OCI-LY3 (cell line): ENCODE results near the gene DIPK1B.

Experiments used
- H2AFZ ChIP-seq: fragments of 200-600, 300-600 bp; shearing (Covaris generic); 2 replicates; pipeline ENCODE4 v1.6.0; 2014; ENCODE audit warnings: antibody characterized with exemption, low read depth, low read length
- H3K27ac ChIP-seq: fragments of 200-600, 300-600 bp; sonication (generic); 2 replicates; pipeline ENCODE4 v1.5.1; 2014; ENCODE audit warnings: mild to moderate bottlenecking, low read length, moderate library complexity, mixed read lengths
- H3K27me3 ChIP-seq: fragments of 200-600, 300-600 bp; sonication (generic); 2 replicates; pipeline ENCODE4 v1.6.1; 2014; ENCODE audit warnings: low read depth, low read length, mixed read lengths
- H3K36me3 ChIP-seq: fragments of 200-600, 300-600 bp; sonication (generic); replicated peaks from 2 replicates; pipeline ENCODE3; 2014; ENCODE audit warnings: low read depth, low read length, mixed read lengths
- H3K4me1 ChIP-seq: fragments of 300-600, 200-600 bp; sonication (generic); 2 replicates; pipeline ENCODE4 v1.6.1; 2014; ENCODE audit warnings: low read length, mixed read lengths
- H3K4me2 ChIP-seq: fragments of 200-600, 300-600 bp; sonication (generic); 2 replicates; pipeline ENCODE4 v1.6.1; 2014; ENCODE audit warnings: low read length, mixed read lengths
- H3K4me3 ChIP-seq: fragments of 300-600, 200-600 bp; sonication (generic); 2 replicates; pipeline ENCODE4 v1.5.1; 2014; ENCODE audit warnings: antibody characterized with exemption, mild to moderate bottlenecking, low read length, moderate library complexity
- H3K79me2 ChIP-seq: fragments of 300-600, 200-600 bp; shearing (Covaris generic); 2 replicates; pipeline ENCODE4 v1.6.1; 2014; ENCODE audit warnings: mild to moderate bottlenecking, low read length, mixed read lengths
- H3K9ac ChIP-seq: fragments of 300-600, 200-600 bp; shearing (Covaris generic); 2 replicates; pipeline ENCODE4 v1.6.0; 2014; ENCODE audit warnings: mild to moderate bottlenecking, low read length, moderate library complexity
- H3K9me3 ChIP-seq: fragments of 200-600, 300-600 bp; shearing (Covaris generic); 2 replicates; pipeline ENCODE4 v1.6.1; 2014; ENCODE audit warnings: low read length, mixed read lengths; ENCODE audit not compliant: insufficient read depth
- H4K20me1 ChIP-seq: fragments of 200-600, 300-600 bp; sonication (generic); 2 replicates; pipeline ENCODE4 v1.6.1; 2016; ENCODE audit warnings: low read length, mixed read lengths; ENCODE audit not compliant: insufficient read depth
- CTCF ChIP-seq: fragments of 200-600, 300-600 bp; sonication (generic); IDR thresholded peaks from 2 replicates; pipeline ENCODE4 v1.5.1; 2014; ENCODE audit warnings: antibody characterized with exemption, low read length, low read depth
- EZH2phosphoT487 ChIP-seq: fragments of 200-600 bp; shearing (Covaris generic); IDR thresholded peaks from 2 replicates; pipeline ENCODE4 v1.6.1; 2018; ENCODE audit warnings: antibody characterized with exemption, mixed run types, low read depth

The DIPK1B gene

GRCh38 chr9:136686534-136686793 lies 25.9 kb upstream of the DIPK1B start:
- Histone ChIP-seq H3K79me2 (peaks cover 12% of the 10 kb centered on the region; the same call in 1 of the 2 replicates), H3K9ac (peak overlapping the region; percentile 94), H3K9me3 (no peaks in the 10 kb centered on the region), H3K4me1 (peaks cover 18% of the 10 kb centered on the region), H4K20me1 (peaks cover 33% of the 10 kb centered on the region), H3K4me2 (peak overlapping the region; percentile 96), H3K4me3 (peak overlapping the region; percentile 96), H3K36me3 (no peaks in the 10 kb centered on the region), H3K27me3 (no peaks in the 10 kb centered on the region), H2AFZ (no peak overlapping the region), H3K27ac (peak overlapping the region; percentile 70; the same call in 1 of the 2 replicates)
- TF ChIP-seq EZH2phosphoT487 (no peak), CTCF (no peak)

GRCh38 chr9:136686794-136687711 lies 25.3 kb upstream of the DIPK1B start, which contains the start of gene AGPAT2:
Gene AGPAT2 (minus strand): TSS chr9:136687457. CDS start chr9:136687357, 100 bp downstream.
- Histone ChIP-seq H3K36me3 (no peaks in the 10 kb centered on the region), H3K27me3 (no peaks in the 10 kb centered on the region), H3K4me2 (peak within 1 kb of the TSS; percentile 96), H3K9ac (peak within 1 kb of the TSS; percentile 94), H4K20me1 (peaks cover 28% of the 10 kb centered on the region), H3K27ac (peak within 1 kb of the TSS; percentile 70), H3K79me2 (peaks cover 12% of the 10 kb centered on the region; the same call in 1 of the 2 replicates), H3K4me1 (peaks cover 18% of the 10 kb centered on the region), H3K9me3 (no peaks in the 10 kb centered on the region), H2AFZ (no peak within 1 kb of the TSS), H3K4me3 (peak within 1 kb of the TSS; percentile 96)
- TF ChIP-seq CTCF: no peak
- TF ChIP-seq EZH2phosphoT487: no peak

- Histone ChIP-seq H3K36me3 (no peaks in the 10 kb centered on the region), H3K27ac (peak overlapping the region; percentile 70), H3K27me3 (no peaks in the 10 kb centered on the region), H3K9me3 (no peaks in the 10 kb centered on the region), H4K20me1 (peaks cover 24% of the 10 kb centered on the region), H3K4me3 (peak overlapping the region; percentile 82), H3K4me1 (peaks cover 18% of the 10 kb centered on the region), H3K9ac (peak overlapping the region; percentile 85), H3K4me2 (peak overlapping the region; percentile 88), H3K79me2 (peaks cover 12% of the 10 kb centered on the region; the same call in 1 of the 2 replicates), H2AFZ (no peak overlapping the region)
- TF ChIP-seq CTCF (no peak), EZH2phosphoT487 (no peak)
These were observed 24.6 kb upstream of the DIPK1B start for GRCh38 chr9:136687721-136688223.
